Heart right ventricle (tissue), 16 donors: ENCODE measurements around the gene CD180. TPM values are rescaled to one million over a fixed set of nuclear protein-coding genes. Genes with fewer than 3 reads are reported as not detected.

Experiments used
- ATAC-seq, 8 donors: fragments of 200-7000 bp; cut with Tn5 transposase; one replicate each; pipeline ENCODE4 v1.9.1; 2020; ENCODE audit warnings: mild to moderate bottlenecking in 8 of 8, moderate library complexity in 8 of 8, moderate number of reproducible peaks in 1 of 8
- DNase-seq, 2 donors: peaks; one replicate each; pipeline ENCODE4 v3.0.0-alpha.2; 2020
- H3K27ac ChIP-seq, 10 donors: fragments of 200-600 bp; sonication (generic) in 2 of 10; one replicate each; pipeline versions ENCODE4 v1.5.0 to v1.8.0; 2020 to 2022; ENCODE audit warnings: mild to moderate bottlenecking in 3 of 10
- H3K27me3 ChIP-seq, 7 donors: fragments of 200-600 bp; one replicate each; pipeline ENCODE4 v1.8.0; 2021 to 2022; ENCODE audit warnings: mild to moderate bottlenecking in 2 of 7
- H3K36me3 ChIP-seq, 9 donors: fragments of 200-600 bp; sonication (generic) in 1 of 9; one replicate each; pipeline versions ENCODE4 v1.5.0 to v1.8.0; 2020 to 2022; ENCODE audit warnings: mild to moderate bottlenecking in 2 of 9
- H3K4me1 ChIP-seq, 9 donors: fragments of 200-600 bp; sonication (generic) in 1 of 9; one replicate each; pipeline versions ENCODE4 v1.5.0 to v1.8.0; 2020 to 2022; ENCODE audit warnings: mild to moderate bottlenecking in 4 of 9
- H3K4me3 ChIP-seq, 10 donors: fragments of 200-600 bp; sonication (generic) in 2 of 10; one replicate each; pipeline versions ENCODE4 v1.5.0 to v1.8.0; 2020 to 2022; ENCODE audit warnings: mild to moderate bottlenecking in 7 of 10, moderate library complexity in 2 of 10
- H3K9me3 ChIP-seq, 11 donors: fragments of 200-600 bp in 10 of 11; sonication (generic) in 2 of 11; one replicate each; pipeline versions ENCODE4 v1.5.0 to v1.8.0; 2013 to 2022; ENCODE audit warnings: mild to moderate bottlenecking in 2 of 11, control low read depth in 1 of 11, moderate library complexity in 1 of 11
- WGBS, 2 donors: extraction: QIAGEN DNeasy Blood & Tissue Kit; methylation state at CpG; one replicate each; pipeline ENCODE4 v1.1.7; 2013; ENCODE audit warnings: inconsistent platforms in 1 of 2; 5-methylcytosine and 5-hydroxymethylcytosine counted together
- intact Hi-C, 10 donors: fragments of 100-400 bp; cut with DNase I; formaldehyde crosslinking; loops; one replicate each; pipeline versions ENCODE4 v1.11.1 to v1.14.2; 2022
- long read RNA-seq, 3 donors: library from polyadenylated mRNA; unstranded; transcript quantifications; one replicate each; pipeline ENCODE4 v2.0.0, GENCODE V29; 2020 to 2021
- polyA plus RNA-seq, 2 donors: library from polyadenylated mRNA; stranded (reverse); fragments of 200-250 nt; gene quantifications; one replicate each; pipeline ENCODE4 v1.2.3, GENCODE V29; 2013
- total RNA-seq, 10 donors: library from RNA; stranded (reverse); fragmentation: NEBNext Ultra II Directional in 3 of 10; extraction: Animal tissue kit (Norgen Biotek cat#: 25700) in 3 of 10; gene quantifications; one replicate each; pipeline versions ENCODE4 v1.2.1 to v1.2.4, GENCODE V29; 2021 to 2023
- TF ChIP-seq, protein P1 (sequence below), 9 donors: fragments of 200-600 bp; sonication (generic) in 2 of 9; IDR thresholded peaks; one replicate each; pipeline versions ENCODE4 v1.5.0 to v1.8.0; 2021 to 2022; ENCODE audit warnings: antibody characterized with exemption in 9 of 9, mild to moderate bottlenecking in 5 of 9, moderate library complexity in 1 of 9
- donor health status: Arrhythmogenic right ventricular cardiomyopathy.
- donor health status: ischemic (EF 13 %, LVEDD 7.1; RV severe dilation, severe dysfunction).
- donor health status: healthy with polysubstance abuse.
- donor health status: DM: no; HTN: yes; CAD: no.
- donor health status: DM: no; HTN: no; CAD: no.
- donor health status: ischemic (EF 25% LVEDD 6.9; RV normal size, moderate dysfunction).
- donor health status: ischemic (EF 25% LVEDD 5.7; RV mildly dilated, moderate dysfunction).
- donor health status: healthy.
- donor health status: DM: yes; HTN: yes; CAD: no.
- donor health status: Ischemic cardiomyopathy.
- donor health status: ischemic (EF 35%, LVEDD 5.7; RV mildly dilated, moderate dysfunction).
- donor health status: nonischemic (EF 11% LVEDD 7.7; RV severe dilation, severe dysfunction).
- donor health status: DM: yes; HTN: yes; CAD: no.
- donor health status: PGD.
- donor health status: ischemic (EF 29% LVEDD 5.4; RV normal size, mild dysfunction).
- donor health status: nonischemic (EF 23%, LVEDD 6.1; RV moderate dilation, normal function).

Gene CD180
- 1 to 10 TPM in 2 of 10 donors, under 1 TPM in 7, not detected in 1; 0.12 to 3.3 (median 0.17) TPM for total RNA-seq
- polyA plus RNA-seq: under 1 TPM; 0.14 to 0.15 TPM
- long read RNA-seq, donor 1: 0 reads
- long read RNA-seq, donor 2: 0 reads
- long read RNA-seq, donor 3: 0 reads

- intact Hi-C loops: no loop called here
- Histone ChIP-seq H3K27me3 (no peaks in the 10 kb centered on the region), H3K36me3 (no peaks in the 10 kb centered on the region), H3K9me3 (peaks cover 0 to 8% (median 0%) of the 10 kb centered on the region in 11 donors), H3K27ac (peak within 1 kb of the TSS in 1 of 10 donors; percentile 78), H3K4me1 (peaks cover 0 to 65% (median 8%) of the 10 kb centered on the region in 9 donors), H3K4me3 (peak within 1 kb of the TSS in 2 of 10 donors; percentile 8 to 35)
- peak in 1 of 2 donors; percentile 37 for DNase-seq
- TF ChIP-seq, protein P1, sequence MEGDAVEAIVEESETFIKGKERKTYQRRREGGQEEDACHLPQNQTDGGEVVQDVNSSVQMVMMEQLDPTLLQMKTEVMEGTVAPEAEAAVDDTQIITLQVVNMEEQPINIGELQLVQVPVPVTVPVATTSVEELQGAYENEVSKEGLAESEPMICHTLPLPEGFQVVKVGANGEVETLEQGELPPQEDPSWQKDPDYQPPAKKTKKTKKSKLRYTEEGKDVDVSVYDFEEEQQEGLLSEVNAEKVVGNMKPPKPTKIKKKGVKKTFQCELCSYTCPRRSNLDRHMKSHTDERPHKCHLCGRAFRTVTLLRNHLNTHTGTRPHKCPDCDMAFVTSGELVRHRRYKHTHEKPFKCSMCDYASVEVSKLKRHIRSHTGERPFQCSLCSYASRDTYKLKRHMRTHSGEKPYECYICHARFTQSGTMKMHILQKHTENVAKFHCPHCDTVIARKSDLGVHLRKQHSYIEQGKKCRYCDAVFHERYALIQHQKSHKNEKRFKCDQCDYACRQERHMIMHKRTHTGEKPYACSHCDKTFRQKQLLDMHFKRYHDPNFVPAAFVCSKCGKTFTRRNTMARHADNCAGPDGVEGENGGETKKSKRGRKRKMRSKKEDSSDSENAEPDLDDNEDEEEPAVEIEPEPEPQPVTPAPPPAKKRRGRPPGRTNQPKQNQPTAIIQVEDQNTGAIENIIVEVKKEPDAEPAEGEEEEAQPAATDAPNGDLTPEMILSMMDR (IDR thresholded peaks at IDR 0.05): no peak
- WGBS, 2 donors: 47 to 49% methylated on average over 5 of the region's 5 CpGs
- peak in 7 of 8 donors; percentile 49 to 76 (median 67) for ATAC-seq
Measured at GRCh38 chr5:67196537-67197059, at the start of gene CD180. Gene CD180 (minus strand): TSS chr5:67196799. CDS start chr5:67196641, 158 bp downstream.

GRCh38 chr5:67246108-67246507 is 49.5 kb upstream of the CD180 start:
- peaks cover 0 to 43% (median 25%) of the 10 kb centered on the region in 9 donors for H3K4me1 ChIP-seq
- no peaks in the 10 kb centered on the region for H3K9me3 ChIP-seq
- no peaks in the 10 kb centered on the region for H3K36me3 ChIP-seq
- intact Hi-C loops: loop anchor here (2.0 to 10.0 kb wide), 14 partner anchors 149 to 1716 kb away; no protein-coding TSS in a partner anchor
- H3K27ac ChIP-seq: no peak overlapping the region
- DNase-seq (peak in 1 of 2 donors; percentile 50), ATAC-seq (peak in 6 of 8 donors; percentile 36 to 72 (median 54))
- no peaks in the 10 kb centered on the region for H3K27me3 ChIP-seq
- H3K4me3 ChIP-seq: no peak overlapping the region
- 2 to 7% methylated on average over 2 of the region's 2 CpGs for WGBS, 2 donors
- TF ChIP-seq, protein P1 (IDR thresholded peaks at IDR 0.05): peak; percentile 67 to 85 (median 77)

DNA sequence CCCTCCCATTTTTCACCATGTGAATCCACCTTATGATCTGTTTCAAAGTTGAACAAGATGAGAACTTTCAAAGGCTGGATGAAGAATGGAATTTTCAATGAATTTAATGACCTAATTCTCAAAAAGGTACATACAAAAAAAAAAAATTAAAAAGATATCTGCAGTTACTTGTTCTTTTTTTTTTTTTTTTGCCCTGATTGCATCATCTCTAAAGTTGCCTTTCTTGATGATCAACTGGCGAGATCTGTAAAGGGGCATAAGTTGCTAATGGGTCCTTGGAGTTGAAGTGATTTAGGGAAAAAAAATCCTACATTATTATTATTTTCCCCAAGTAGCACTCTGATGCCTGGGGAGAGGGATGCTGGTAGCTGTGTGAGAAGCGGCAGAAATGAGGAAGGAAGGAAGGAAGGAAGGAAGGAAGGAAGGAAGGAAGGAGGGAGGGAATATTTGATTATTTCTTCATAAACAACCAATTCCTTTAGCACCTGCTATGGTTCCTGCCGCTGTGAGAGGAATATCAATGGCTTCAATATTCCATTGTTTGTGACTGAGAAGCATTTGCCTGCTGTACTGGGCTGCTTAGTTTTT is 48.8 kb upstream of the CD180 start:
- WGBS, 2 donors: 57 to 73% methylated on average over 3 of the region's 3 CpGs
- Histone ChIP-seq H3K36me3 (no peaks in the 10 kb centered on the region), H3K27ac (peak overlapping the region in 1 of 10 donors; percentile 52), H3K27me3 (no peaks in the 10 kb centered on the region), H3K4me3 (no peak overlapping the region), H3K4me1 (peaks cover 0 to 43% (median 25%) of the 10 kb centered on the region in 9 donors), H3K9me3 (no peaks in the 10 kb centered on the region)
- TF ChIP-seq, protein P1 (IDR thresholded peaks at IDR 0.05): no peak
- intact Hi-C loops: loop anchor here (5.0 to 10.0 kb wide), 13 partner anchors 149 to 1717 kb away; no protein-coding TSS in a partner anchor
- DNase-seq: no peak
- ATAC-seq: peak in 1 of 8 donors; percentile 20

- Histone ChIP-seq H3K4me1 (peaks cover 0 to 40% (median 22%) of the 10 kb centered on the region in 9 donors), H3K4me3 (no peak overlapping the region), H3K9me3 (no peaks in the 10 kb centered on the region), H3K27ac (peak overlapping the region in 3 of 10 donors; percentile 14 to 35 (median 30)), H3K27me3 (no peaks in the 10 kb centered on the region), H3K36me3 (no peaks in the 10 kb centered on the region)
- WGBS, 2 donors: 43 to 63% methylated on average over 3 of the region's 3 CpGs
- intact Hi-C loops: loop anchor here in 8 of 10 donors (5.0 to 10.0 kb wide), 6 partner anchors 150 to 1220 kb away; no protein-coding TSS in a partner anchor
- DNase-seq (peak in 1 of 2 donors; percentile 34), ATAC-seq (peak; percentile 29 to 74 (median 58))
- TF ChIP-seq, protein P1 (IDR thresholded peaks at IDR 0.05): no peak
Measured at GRCh38 chr5:67244345-67244793, 47.8 kb upstream of the CD180 start.
